GM12875 (cell line): ENCODE measurements around the gene SEZ6L.

Experiments used
- H3K4me3 ChIP-seq: one replicate; pipeline ENCODE4 v1.5.1; 2011; ENCODE audit warnings: low read depth, low read length, control low read depth
- TF ChIP-seq, protein P1 (sequence below): IDR thresholded peaks from 2 replicates; pipeline ENCODE4 v1.5.1; 2011; ENCODE audit warnings: low read depth, mild to moderate bottlenecking, control low read depth, inconsistent platforms, low read length, moderate library complexity, borderline replicate concordance; ENCODE audit not compliant: insufficient read depth

SEZ6L gene

GRCh38 chr22:26316732-26317285 lies 147.5 kb downstream of the SEZ6L start:
- TF ChIP-seq, protein P1, sequence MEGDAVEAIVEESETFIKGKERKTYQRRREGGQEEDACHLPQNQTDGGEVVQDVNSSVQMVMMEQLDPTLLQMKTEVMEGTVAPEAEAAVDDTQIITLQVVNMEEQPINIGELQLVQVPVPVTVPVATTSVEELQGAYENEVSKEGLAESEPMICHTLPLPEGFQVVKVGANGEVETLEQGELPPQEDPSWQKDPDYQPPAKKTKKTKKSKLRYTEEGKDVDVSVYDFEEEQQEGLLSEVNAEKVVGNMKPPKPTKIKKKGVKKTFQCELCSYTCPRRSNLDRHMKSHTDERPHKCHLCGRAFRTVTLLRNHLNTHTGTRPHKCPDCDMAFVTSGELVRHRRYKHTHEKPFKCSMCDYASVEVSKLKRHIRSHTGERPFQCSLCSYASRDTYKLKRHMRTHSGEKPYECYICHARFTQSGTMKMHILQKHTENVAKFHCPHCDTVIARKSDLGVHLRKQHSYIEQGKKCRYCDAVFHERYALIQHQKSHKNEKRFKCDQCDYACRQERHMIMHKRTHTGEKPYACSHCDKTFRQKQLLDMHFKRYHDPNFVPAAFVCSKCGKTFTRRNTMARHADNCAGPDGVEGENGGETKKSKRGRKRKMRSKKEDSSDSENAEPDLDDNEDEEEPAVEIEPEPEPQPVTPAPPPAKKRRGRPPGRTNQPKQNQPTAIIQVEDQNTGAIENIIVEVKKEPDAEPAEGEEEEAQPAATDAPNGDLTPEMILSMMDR: no peak
- no peak overlapping the region for H3K4me3 ChIP-seq

DNA sequence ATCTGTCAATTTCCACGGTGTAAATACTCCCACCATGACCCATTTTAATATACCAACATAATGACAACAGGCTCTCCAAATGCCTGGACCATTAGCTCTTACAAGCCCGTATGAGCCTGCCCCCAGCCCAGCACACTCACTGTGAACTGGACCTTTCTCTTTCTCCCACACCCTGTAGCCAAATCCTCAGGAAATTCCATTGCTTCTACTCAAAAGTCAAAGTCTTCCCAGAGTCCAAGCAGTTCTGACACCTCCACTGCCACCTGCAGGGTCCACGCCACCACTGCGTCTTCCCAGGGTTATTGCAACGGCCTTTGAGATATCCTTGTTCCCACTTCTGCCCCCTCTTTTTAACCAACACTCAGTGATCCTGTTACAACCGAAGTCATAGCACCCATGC lies 149.7 kb downstream of the SEZ6L start:
- no peak overlapping the region for H3K4me3 ChIP-seq
- TF ChIP-seq, protein P1: peak; percentile 22; the same call in 1 of the 2 replicates

DNA sequence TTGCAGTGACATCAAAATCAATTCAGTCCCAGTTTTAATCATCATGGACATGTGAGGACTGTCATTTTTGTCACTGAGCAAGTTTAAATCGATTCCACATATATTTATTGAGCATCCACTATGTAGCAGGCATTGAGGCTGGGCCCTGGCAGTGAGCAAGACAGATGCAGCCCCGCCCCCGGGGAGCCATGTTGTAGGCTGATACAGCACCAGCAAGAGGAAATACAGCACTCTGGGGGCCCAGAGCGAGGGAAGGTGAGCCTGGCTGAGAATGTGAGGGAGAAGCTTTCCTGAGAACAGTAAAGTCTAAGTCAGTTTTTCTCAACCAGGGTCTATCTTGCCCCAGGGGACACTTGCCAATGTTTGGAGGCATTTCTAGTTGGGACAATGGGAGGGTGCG lies 151.2 kb downstream of the SEZ6L start:
- TF ChIP-seq, protein P1: no peak
- no peak overlapping the region for H3K4me3 ChIP-seq

DNA sequence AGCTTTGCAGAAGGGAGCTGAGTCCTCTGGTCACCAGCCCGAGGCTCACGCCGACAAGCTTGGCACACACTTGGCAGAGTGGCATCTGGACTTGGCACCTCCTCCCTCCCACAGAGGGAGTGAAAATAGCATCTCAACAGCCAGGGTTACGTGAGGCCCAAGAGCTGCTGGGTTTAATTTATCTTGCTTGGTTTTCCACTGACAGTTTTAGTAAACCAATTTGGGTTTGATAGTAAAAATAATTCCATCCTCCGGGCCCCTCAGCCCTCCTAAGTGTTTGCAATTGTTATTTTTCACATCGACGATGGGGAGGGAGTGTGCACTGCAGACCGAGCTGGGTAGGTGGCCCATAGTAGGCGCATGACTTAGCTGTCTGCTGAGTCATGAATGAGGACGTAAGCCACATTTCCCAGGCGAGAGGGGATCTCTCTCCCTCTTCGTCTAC lies 152.2 kb downstream of the SEZ6L start:
- TF ChIP-seq, protein P1: no peak
- H3K4me3 ChIP-seq: no peak overlapping the region

GRCh38 chr22:26322179-26322905 lies 153.1 kb downstream of the SEZ6L start:
- TF ChIP-seq, protein P1: no peak
- no peak overlapping the region for H3K4me3 ChIP-seq

- TF ChIP-seq, protein P1: no peak
- H3K4me3 ChIP-seq: no peak overlapping the region
These were observed 153.8 kb downstream of the SEZ6L start for GRCh38 chr22:26323013-26323412.

GRCh38 chr22:26324150-26324549 lies 154.9 kb downstream of the SEZ6L start:
- no peak overlapping the region for H3K4me3 ChIP-seq
- TF ChIP-seq, protein P1: no peak
